22Rv1 (cell line): ENCODE results near the gene ZNF548.

Source experiments
- H3K27ac ChIP-seq: fragments of 450-650 bp; 2 replicates; pipeline ENCODE4 v1.5.1; 2017
- ZFX ChIP-seq: fragments of 450-650 bp; IDR thresholded peaks from 2 replicates; pipeline ENCODE4 v1.6.1; 2017; ENCODE audit warnings: antibody characterized with exemption, borderline replicate concordance
- TF ChIP-seq, protein P1 (sequence below): fragments of 450-650 bp; IDR thresholded peaks from 2 replicates; pipeline ENCODE4 v1.5.1; 2017; ENCODE audit warnings: mild to moderate bottlenecking

ZNF548 gene

DNA sequence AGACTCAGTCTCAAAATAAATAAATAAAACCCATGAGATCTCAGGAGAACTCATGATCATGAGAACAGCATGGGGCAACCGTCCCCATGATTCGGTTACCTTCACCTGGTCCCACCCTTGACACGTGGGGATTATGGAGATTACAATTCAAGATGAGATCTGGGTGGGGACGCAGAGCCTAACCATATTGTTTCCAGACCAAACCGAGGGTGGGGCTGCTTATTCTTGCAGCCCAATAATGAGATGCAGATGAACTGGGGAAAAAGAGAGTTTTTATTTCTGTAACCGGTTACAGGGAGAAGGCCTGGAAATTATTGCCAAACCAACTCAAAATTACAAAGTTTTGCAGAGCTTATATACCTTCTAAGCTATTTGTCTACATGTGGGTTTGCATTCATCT is 13.5 kb upstream of the ZNF548 start:
- no peak overlapping the region for H3K27ac ChIP-seq
- no peak for TF ChIP-seq ZFX
- TF ChIP-seq, protein P1, sequence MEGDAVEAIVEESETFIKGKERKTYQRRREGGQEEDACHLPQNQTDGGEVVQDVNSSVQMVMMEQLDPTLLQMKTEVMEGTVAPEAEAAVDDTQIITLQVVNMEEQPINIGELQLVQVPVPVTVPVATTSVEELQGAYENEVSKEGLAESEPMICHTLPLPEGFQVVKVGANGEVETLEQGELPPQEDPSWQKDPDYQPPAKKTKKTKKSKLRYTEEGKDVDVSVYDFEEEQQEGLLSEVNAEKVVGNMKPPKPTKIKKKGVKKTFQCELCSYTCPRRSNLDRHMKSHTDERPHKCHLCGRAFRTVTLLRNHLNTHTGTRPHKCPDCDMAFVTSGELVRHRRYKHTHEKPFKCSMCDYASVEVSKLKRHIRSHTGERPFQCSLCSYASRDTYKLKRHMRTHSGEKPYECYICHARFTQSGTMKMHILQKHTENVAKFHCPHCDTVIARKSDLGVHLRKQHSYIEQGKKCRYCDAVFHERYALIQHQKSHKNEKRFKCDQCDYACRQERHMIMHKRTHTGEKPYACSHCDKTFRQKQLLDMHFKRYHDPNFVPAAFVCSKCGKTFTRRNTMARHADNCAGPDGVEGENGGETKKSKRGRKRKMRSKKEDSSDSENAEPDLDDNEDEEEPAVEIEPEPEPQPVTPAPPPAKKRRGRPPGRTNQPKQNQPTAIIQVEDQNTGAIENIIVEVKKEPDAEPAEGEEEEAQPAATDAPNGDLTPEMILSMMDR = no peak

DNA sequence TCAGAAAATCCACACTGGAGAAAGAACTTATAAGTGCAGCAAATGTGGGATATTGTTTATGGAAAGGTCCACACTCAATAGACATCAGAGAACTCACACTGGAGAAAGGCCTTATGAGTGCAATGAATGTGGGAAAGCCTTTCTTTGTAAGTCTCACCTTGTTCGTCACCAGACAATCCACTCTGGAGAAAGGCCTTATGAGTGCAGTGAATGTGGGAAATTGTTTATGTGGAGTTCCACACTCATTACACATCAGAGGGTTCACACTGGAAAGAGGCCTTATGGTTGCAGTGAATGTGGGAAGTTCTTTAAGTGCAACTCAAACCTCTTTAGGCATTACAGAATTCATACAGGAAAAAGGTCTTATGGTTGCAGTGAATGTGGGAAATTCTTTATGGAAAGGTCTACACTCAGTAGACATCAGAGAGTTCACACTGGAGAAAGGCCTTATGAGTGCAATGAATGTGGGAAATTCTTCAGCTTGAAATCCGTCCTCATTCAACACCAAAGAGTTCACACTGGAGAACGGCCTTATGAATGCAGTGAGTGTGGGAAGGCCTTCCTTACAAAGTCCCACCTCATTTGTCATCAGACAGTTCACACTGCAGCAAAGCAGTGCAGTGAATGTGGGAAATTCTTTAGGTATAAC is 12.0 kb upstream of the ZNF548 start:
- no peak for TF ChIP-seq ZFX
- no peak overlapping the region for H3K27ac ChIP-seq

DNA sequence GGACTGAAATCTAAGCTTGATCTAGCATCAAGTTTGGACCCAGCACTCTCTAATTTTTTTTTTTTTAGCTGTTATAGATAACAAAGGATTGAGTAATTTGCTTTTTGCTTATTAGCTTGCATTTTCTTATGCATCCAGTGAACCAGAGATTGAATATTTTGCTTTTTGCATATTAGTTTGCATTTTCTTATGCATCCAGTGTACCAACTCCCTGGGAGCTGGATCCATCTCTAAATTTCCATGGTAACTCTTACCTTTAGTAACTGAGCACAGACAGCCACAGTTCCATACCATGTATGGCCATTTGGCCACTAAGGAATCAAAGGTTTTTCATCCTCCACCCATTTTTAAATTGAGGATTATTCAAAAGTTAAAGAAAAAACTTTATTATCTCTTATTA is 8.7 kb upstream of the ZNF548 start:
- TF ChIP-seq, protein P1 = no peak
- no peak for TF ChIP-seq ZFX
- no peak overlapping the region for H3K27ac ChIP-seq

DNA sequence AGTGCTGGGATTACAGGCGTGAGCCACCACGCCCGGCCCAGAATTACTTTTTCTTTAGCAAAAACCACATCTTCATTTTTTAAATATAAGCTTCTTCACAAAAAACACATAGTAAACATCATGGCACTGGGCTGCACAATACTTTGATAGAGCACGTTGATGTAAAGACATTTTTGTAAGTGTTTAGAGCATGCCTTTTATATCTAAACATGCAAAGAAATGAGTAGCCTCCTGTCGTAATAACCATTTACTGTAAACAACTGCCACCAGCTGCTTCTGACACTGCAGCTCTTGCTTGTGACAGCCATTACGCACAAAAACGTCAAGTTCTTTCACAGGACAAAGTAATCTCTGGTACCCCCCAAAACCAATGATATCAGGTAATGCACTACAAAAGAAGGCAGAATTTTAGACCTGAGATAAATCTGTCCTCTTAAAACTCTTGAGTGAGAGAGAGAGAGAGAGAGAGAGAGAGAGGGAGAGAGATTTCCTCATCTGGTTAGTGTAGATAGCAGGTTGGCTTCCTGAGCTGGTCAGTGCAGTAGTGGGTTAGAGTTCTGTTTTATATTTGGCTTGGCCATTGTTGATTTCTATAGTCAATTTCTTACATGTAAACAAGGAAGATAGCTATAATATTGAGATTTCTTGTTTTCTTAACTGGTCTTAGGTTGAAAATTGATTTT is 6.7 kb upstream of the ZNF548 start:
- TF ChIP-seq, protein P1 = no peak
- TF ChIP-seq ZFX = no peak
- no peak overlapping the region for H3K27ac ChIP-seq

DNA sequence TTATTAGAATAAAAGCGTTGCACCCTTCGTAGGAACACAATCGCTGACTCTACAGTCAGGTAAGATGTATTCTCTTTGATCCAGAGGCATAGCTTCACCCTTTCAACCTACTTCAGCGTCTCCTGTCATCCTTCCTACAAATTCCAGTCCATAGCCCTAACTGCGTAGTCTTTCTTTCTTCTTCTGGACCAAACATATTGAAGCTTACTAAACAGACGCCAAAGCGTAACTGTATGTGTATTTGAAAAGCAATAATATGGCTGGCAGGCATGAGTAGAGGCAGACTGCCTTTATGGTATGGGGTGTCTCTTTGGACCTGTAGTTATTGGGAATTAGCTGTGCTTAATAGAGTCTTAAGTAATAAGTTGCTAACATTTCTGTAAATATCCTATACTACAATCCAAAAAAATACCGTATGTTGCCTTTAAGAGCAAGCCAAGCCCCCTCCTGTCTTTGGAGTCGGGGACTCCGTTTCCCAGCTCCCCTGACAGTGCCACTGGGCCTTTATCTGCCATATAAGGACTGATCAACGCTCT is 392 bp upstream of the ZNF548 start:
- TF ChIP-seq, protein P1 = no peak
- no peak for TF ChIP-seq ZFX
- peak overlapping the region; percentile 79 for H3K27ac ChIP-seq

DNA sequence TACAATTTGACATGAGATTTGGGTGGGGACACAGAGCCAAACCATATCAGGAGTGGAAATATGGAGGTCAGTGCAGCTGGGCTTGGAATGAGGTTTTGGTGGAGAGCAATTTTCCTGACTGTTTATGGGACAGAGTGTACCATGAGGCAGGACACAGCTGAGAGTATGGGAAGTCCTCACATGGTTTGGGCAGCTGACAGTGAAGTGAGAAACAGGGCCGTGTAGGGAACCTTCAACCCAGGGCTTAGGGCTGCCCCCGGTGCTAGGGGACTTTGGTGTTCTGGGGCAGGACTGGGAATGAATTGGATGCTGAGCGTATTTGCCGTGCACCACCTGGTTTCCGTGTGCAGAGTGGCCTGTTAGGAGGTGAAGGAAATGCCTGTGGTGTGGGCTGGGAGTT is 6.1 kb downstream of the ZNF548 start:
- TF ChIP-seq ZFX = no peak
- TF ChIP-seq, protein P1 = no peak

DNA sequence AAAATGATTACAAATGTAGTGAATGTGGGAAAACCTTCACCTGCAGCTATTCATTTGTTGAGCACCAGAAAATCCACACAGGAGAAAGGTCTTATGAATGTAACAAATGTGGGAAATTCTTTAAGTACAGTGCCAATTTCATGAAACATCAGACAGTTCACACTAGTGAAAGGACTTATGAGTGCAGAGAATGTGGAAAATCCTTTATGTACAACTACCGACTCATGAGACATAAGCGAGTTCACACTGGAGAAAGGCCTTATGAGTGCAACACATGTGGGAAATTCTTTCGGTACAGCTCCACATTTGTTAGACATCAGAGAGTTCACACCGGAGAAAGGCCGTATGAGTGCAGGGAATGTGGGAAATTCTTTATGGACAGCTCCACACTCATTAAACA is 9.2 kb downstream of the ZNF548 start:
- TF ChIP-seq ZFX = no peak
- TF ChIP-seq, protein P1 = no peak
- H3K27ac ChIP-seq = no peak overlapping the region

More for the DNA sequence above, 6.1 kb downstream of the ZNF548 start:
- H3K27ac ChIP-seq = no peak overlapping the region
